Mesothelial cell of epicardium (in vitro differentiated cells): ENCODE measurements around the gene TGFB2. TPM values are rescaled to one million over a fixed set of nuclear protein-coding genes. Genes with fewer than 3 reads are reported as not detected.

Experiments used
- DNase-seq, 2 experiments: peaks; one replicate each; pipeline ENCODE4 v3.0.0; 2021; ENCODE audit warnings: low spot score in 2 of 2; ENCODE audit not compliant: unreplicated experiment in 2 of 2
- H3K27ac Mint-ChIP-seq: 2 replicates; pipeline ENCODE4 v1.8.0; 2021; ENCODE audit warnings: mixed read lengths
- H3K27me3 Mint-ChIP-seq: 2 replicates; pipeline ENCODE4 v1.8.0; 2021; ENCODE audit warnings: low read depth, mixed read lengths
- H3K36me3 Mint-ChIP-seq: 2 replicates; pipeline ENCODE4 v1.8.0; 2021; ENCODE audit warnings: mixed read lengths
- H3K4me1 Mint-ChIP-seq: 2 replicates; pipeline ENCODE4 v1.8.0; 2021; ENCODE audit warnings: mixed read lengths
- H3K4me3 Mint-ChIP-seq: 2 replicates; pipeline ENCODE4 v1.8.0; 2021; ENCODE audit warnings: mild to moderate bottlenecking, moderate library complexity, mixed read lengths
- H3K9me3 Mint-ChIP-seq: 2 replicates; pipeline ENCODE4 v1.8.0; 2021; ENCODE audit warnings: mixed read lengths
- CTCF ChIP-seq: fragments of 200-600 bp; sonication (generic); IDR thresholded peaks from one replicate; pipeline ENCODE4 v1.5.0; 2021; ENCODE audit warnings: antibody characterized with exemption; ENCODE audit not compliant: unreplicated experiment
- total RNA-seq: library from RNA; stranded (reverse); gene quantifications from 3 replicates; pipeline ENCODE4 v1.2.1, GENCODE V29; 2021

TGFB2 gene
- total RNA-seq, 1 donor from 2014 or later, result 50.6 TPM

- no peak overlapping the region for H3K4me3 Mint-ChIP-seq
- H3K4me1 Mint-ChIP-seq, result peaks cover 80% of the 10 kb centered on the region
- H3K27me3 Mint-ChIP-seq, result no peaks in the 10 kb centered on the region
- H3K36me3 Mint-ChIP-seq, result no peaks in the 10 kb centered on the region
- DNase-seq, result no peak
- H3K9me3 Mint-ChIP-seq, result no peaks in the 10 kb centered on the region
- TF ChIP-seq CTCF, result no peak
- H3K27ac Mint-ChIP-seq, result peak overlapping the region; percentile 90
Measured at GRCh38 chr1:218377143-218377660, 32.1 kb downstream of the TGFB2 start.

DNA sequence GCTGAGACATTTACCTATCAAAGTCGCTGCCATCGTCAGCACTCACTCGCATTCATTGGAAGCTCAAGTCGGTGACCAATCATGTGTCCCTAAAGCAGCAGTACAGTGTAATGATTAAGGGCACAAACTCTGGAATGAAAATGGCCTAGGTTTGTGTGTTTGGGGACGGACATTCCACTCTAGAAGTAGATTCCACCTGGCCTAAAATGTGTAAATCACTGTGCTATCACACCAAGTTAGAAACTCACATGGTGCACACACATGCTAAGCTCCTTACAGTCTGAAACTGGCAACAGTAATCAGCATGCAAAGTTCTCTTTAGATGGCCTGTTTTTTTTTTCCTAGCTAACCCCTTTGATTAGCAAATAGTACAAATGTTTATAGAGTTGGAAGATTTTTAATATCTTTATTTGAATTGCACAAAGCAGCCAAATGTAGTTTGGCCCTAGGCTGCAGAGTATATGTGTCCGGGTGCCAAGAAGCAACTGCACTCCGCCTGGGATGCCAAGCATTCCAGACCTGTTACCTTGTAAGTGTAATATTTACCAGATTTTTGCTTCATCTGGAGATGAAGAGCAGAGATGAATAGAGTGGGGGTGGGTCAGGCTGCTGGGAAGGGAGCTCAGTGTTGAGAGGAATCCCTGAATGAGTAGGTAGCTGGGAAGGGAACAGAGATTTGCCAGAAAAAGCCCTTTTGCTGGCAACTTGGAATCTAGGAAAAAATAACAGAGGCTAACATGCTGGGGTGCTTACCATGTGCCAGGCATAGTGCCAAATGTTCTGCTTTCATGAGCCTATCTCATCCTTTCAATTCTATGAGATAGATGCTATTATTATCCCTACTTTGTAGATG, 35.2 kb downstream of the TGFB2 start:
- H3K4me3 Mint-ChIP-seq, result no peak overlapping the region
- DNase-seq, result peak; percentile 32 to 55
- no peaks in the 10 kb centered on the region for H3K27me3 Mint-ChIP-seq
- TF ChIP-seq CTCF, result no peak
- H3K4me1 Mint-ChIP-seq, result peaks cover 73% of the 10 kb centered on the region
- H3K9me3 Mint-ChIP-seq, result no peaks in the 10 kb centered on the region
- no peaks in the 10 kb centered on the region for H3K36me3 Mint-ChIP-seq
- peak overlapping the region; percentile 97 for H3K27ac Mint-ChIP-seq

- Mint-ChIP-seq H3K4me1 (peaks cover 63% of the 10 kb centered on the region), H3K36me3 (no peaks in the 10 kb centered on the region), H3K4me3 (no peak overlapping the region), H3K27ac (peak overlapping the region; percentile 97), H3K9me3 (no peaks in the 10 kb centered on the region), H3K27me3 (no peaks in the 10 kb centered on the region)
- no peak for TF ChIP-seq CTCF
- no peak for DNase-seq
Measured at GRCh38 chr1:218382261-218382660, 37.1 kb downstream of the TGFB2 start.

- DNase-seq, result no peak
- H3K27me3 Mint-ChIP-seq, result no peaks in the 10 kb centered on the region
- H3K4me3 Mint-ChIP-seq, result no peak overlapping the region
- H3K27ac Mint-ChIP-seq, result no peak overlapping the region
- H3K9me3 Mint-ChIP-seq, result no peaks in the 10 kb centered on the region
- H3K36me3 Mint-ChIP-seq, result no peaks in the 10 kb centered on the region
- no peak for TF ChIP-seq CTCF
- H3K4me1 Mint-ChIP-seq, result peaks cover 57% of the 10 kb centered on the region
Measured at GRCh38 chr1:218383051-218383450, 37.9 kb downstream of the TGFB2 start.

- H3K27ac Mint-ChIP-seq, result no peak overlapping the region
- no peaks in the 10 kb centered on the region for H3K36me3 Mint-ChIP-seq
- DNase-seq, result no peak
- H3K27me3 Mint-ChIP-seq, result no peaks in the 10 kb centered on the region
- no peak for TF ChIP-seq CTCF
- no peaks in the 10 kb centered on the region for H3K9me3 Mint-ChIP-seq
- H3K4me1 Mint-ChIP-seq, result peaks cover 55% of the 10 kb centered on the region
- no peak overlapping the region for H3K4me3 Mint-ChIP-seq
Measured at GRCh38 chr1:218383681-218384080, 38.5 kb downstream of the TGFB2 start.
